ENCODE measurements around the gene BRWD1. TPM values are rescaled to one million over a fixed set of nuclear protein-coding genes. Genes with fewer than 3 reads are reported as not detected.
"Not testable (repeated sequence)": the region's sequence is repeated elsewhere in the genome, so short reads cannot be mapped to it uniquely, and the experiment has no call there.

BRWD1 gene
- total RNA-seq, 4 donors from 2014 or later: 64.8 to 99.9 (median 86.9) TPM

GRCh38 chr21:39164523-39164922, 148.9 kb downstream of the BRWD1 start:
- no peak for DNase-seq
- Histone ChIP-seq H3K4me1 (no peaks in the 10 kb centered on the region), H3K27ac (no peak overlapping the region), H3K27me3 (no peaks in the 10 kb centered on the region), H3K4me3 (no peak overlapping the region), H3K9me3 (peaks cover 0 to 8% (median 3%) of the 10 kb centered on the region in 4 donors), H3K36me3 (no peaks in the 10 kb centered on the region)
- TF ChIP-seq POLR2A (IDR thresholded peaks at IDR 0.05): no peak
- TF ChIP-seq, protein P1, sequence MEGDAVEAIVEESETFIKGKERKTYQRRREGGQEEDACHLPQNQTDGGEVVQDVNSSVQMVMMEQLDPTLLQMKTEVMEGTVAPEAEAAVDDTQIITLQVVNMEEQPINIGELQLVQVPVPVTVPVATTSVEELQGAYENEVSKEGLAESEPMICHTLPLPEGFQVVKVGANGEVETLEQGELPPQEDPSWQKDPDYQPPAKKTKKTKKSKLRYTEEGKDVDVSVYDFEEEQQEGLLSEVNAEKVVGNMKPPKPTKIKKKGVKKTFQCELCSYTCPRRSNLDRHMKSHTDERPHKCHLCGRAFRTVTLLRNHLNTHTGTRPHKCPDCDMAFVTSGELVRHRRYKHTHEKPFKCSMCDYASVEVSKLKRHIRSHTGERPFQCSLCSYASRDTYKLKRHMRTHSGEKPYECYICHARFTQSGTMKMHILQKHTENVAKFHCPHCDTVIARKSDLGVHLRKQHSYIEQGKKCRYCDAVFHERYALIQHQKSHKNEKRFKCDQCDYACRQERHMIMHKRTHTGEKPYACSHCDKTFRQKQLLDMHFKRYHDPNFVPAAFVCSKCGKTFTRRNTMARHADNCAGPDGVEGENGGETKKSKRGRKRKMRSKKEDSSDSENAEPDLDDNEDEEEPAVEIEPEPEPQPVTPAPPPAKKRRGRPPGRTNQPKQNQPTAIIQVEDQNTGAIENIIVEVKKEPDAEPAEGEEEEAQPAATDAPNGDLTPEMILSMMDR (IDR thresholded peaks at IDR 0.05): no peak

DNA sequence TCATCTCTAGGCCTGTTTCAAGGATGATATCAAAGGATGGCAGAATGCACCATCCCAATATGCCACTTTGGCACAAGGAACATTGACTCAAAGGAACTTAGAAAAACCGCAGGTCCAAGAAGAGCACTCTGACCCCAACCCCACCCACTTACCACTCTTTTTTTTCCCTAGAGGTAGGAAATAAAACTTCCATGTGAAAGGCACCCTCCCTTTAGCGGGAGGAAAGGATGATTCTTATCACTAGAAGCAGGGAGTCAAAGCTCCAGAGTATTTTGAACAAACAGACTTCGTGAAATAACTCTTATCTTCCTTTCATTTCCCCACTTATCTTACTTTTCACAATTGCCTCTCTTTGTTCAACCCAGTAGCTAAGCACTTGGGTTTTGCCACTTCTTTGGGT, 152.4 kb downstream of the BRWD1 start:
- TF ChIP-seq, protein P1 (IDR thresholded peaks at IDR 0.05): no peak
- no peak for TF ChIP-seq POLR2A (IDR thresholded peaks at IDR 0.05)

DNA sequence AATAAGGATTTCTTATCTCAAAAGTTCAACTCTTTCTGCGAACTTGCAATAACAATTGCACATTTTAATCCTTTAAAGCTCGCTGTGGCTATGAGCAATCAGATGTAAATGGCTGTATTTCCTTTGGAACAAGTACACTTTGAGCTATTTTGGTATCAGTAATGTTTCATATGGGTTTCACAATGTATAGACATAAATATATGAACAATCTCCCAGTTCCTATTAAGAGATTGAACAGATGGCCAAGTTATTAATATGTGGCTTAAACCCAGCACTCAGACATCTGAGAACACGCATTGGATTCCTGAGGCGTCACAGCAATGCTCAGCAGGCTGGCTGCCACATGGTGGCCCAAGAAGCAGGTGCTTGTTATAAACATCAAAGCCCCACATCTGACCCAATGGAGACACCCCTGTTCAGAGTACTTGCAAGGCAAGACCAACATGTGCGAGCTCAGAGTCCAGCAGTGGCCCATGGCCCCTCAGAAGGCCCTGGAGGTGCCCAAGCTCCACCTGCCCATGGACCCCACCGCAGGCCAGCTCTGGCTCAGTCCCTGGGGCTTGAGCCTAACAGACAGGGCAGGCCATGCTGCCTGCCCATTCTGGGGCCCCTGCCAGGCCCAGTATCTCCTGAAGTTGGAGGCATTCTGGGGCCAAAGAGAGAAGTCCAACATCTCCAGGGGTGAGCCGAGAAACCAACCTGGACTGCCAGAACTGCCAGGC, 153.9 kb downstream of the BRWD1 start:
- no peaks in the 10 kb centered on the region for H3K27me3 ChIP-seq
- H3K9me3 ChIP-seq: peaks cover 0 to 4% (median 1%) of the 10 kb centered on the region in 4 donors
- H3K4me1 ChIP-seq: no peaks in the 10 kb centered on the region
- H3K36me3 ChIP-seq: no peaks in the 10 kb centered on the region
- H3K4me3 ChIP-seq: no peak overlapping the region
- no peak for TF ChIP-seq POLR2A (IDR thresholded peaks at IDR 0.05)
- TF ChIP-seq, protein P1 (IDR thresholded peaks at IDR 0.05): no peak
- no peak for DNase-seq
- no peak overlapping the region for H3K27ac ChIP-seq

More for the DNA sequence above, 152.4 kb downstream of the BRWD1 start:
- no peak for DNase-seq
- H3K27me3 ChIP-seq: no peaks in the 10 kb centered on the region
- H3K4me3 ChIP-seq: no peak overlapping the region
- H3K4me1 ChIP-seq: no peaks in the 10 kb centered on the region
- H3K36me3 ChIP-seq: no peaks in the 10 kb centered on the region
- H3K9me3 ChIP-seq: peaks cover 0 to 8% (median 3%) of the 10 kb centered on the region in 4 donors
- no peak overlapping the region for H3K27ac ChIP-seq

DNA sequence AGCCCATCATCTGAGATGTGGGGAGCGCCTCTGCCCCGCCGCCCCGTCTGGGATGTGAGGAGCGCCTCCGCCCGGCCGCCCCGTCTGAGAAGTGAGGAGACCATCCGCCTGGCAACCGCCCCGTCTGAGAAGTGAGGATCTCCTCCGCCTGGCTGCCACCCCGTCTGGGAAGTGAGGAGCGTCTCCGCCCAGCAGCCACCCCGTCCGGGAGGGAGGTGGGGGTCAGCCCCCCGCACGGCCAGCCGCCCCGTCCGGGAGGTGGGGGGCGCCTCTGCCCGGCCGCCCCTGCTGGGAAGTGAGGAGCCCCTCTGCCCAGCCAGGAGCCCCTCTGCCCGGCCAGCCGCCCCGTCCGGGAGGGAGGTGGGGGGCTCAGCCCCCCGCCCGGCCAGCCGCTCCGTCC, 156.2 kb downstream of the BRWD1 start:
- not testable (repeated sequence) for H3K27ac ChIP-seq, DNase-seq, H3K4me3 ChIP-seq, H3K27me3 ChIP-seq, H3K4me1 ChIP-seq, H3K9me3 ChIP-seq, H3K36me3 ChIP-seq

- Histone ChIP-seq H3K27ac (no peak overlapping the region), H3K27me3 (no peaks in the 10 kb centered on the region), H3K36me3 (no peaks in the 10 kb centered on the region), H3K9me3 (no peaks in the 10 kb centered on the region), H3K4me3 (no peak overlapping the region), H3K4me1 (no peaks in the 10 kb centered on the region)
- no peak for TF ChIP-seq POLR2A (IDR thresholded peaks at IDR 0.05)
- TF ChIP-seq, protein P1 (IDR thresholded peaks at IDR 0.05): no peak
- no peak for DNase-seq
Measured at GRCh38 chr21:39156024-39156423, 157.4 kb downstream of the BRWD1 start.

DNA sequence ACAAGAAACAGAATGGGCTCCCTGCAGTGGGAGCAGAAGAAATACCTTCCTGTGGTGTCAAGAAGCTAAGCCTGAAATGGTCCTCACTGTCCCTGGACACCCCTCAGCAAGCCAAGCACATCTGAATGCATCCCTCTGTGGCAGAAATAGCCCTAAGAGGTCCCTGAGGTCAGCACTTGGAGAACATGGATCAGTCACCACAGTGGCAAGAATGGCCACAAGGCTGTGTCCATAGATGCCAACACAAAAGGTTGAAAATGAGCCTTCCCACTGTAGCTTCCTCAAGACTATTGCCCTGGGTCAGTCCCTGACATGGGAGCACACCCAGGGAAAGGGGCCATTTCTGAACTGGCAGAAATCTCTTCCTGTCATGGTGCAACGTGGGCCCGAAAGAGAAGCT, 157.9 kb downstream of the BRWD1 start:
- Histone ChIP-seq H3K27me3 (no peaks in the 10 kb centered on the region), H3K27ac (no peak overlapping the region), H3K4me1 (no peaks in the 10 kb centered on the region), H3K36me3 (no peaks in the 10 kb centered on the region), H3K9me3 (no peaks in the 10 kb centered on the region), H3K4me3 (no peak overlapping the region)
- no peak for DNase-seq
- TF ChIP-seq, protein P1 (IDR thresholded peaks at IDR 0.05): no peak
- TF ChIP-seq POLR2A (IDR thresholded peaks at IDR 0.05): no peak
